HuH-7.5 (cell line): ENCODE data around the gene LCTL.

Source experiments
- DNase-seq: peaks from one replicate; pipeline ENCODE4 v3.0.0; 2011; ENCODE audit warnings: low spot score

Gene LCTL, protein sequence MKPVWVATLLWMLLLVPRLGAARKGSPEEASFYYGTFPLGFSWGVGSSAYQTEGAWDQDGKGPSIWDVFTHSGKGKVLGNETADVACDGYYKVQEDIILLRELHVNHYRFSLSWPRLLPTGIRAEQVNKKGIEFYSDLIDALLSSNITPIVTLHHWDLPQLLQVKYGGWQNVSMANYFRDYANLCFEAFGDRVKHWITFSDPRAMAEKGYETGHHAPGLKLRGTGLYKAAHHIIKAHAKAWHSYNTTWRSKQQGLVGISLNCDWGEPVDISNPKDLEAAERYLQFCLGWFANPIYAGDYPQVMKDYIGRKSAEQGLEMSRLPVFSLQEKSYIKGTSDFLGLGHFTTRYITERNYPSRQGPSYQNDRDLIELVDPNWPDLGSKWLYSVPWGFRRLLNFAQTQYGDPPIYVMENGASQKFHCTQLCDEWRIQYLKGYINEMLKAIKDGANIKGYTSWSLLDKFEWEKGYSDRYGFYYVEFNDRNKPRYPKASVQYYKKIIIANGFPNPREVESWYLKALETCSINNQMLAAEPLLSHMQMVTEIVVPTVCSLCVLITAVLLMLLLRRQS

DNA sequence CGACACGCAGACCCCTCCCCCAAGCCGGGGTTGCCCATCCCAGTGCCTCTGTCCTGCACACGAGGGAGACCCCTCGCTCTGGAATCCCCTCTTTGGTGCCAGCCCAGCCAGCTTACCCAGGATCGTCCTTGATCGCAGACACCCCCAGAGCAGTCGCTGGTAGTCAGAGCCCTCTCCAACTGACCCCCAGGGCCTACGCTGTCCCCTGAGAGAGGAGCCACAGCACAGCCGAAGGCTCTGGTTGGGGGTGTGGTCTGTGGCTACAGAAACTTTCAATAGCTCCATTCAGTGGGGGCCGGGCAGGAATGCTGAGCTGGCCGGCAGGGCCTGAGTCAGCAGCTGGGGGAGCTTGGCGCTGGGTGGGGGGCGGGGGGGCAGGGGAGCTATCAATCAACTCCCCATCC, at the start of gene LCTL:
Gene LCTL (minus strand): TSS at position 258 of the 404 bp plus-strand sequence. CDS start 633 bp downstream, outside the sequence.
- DNase-seq: no peak

DNA sequence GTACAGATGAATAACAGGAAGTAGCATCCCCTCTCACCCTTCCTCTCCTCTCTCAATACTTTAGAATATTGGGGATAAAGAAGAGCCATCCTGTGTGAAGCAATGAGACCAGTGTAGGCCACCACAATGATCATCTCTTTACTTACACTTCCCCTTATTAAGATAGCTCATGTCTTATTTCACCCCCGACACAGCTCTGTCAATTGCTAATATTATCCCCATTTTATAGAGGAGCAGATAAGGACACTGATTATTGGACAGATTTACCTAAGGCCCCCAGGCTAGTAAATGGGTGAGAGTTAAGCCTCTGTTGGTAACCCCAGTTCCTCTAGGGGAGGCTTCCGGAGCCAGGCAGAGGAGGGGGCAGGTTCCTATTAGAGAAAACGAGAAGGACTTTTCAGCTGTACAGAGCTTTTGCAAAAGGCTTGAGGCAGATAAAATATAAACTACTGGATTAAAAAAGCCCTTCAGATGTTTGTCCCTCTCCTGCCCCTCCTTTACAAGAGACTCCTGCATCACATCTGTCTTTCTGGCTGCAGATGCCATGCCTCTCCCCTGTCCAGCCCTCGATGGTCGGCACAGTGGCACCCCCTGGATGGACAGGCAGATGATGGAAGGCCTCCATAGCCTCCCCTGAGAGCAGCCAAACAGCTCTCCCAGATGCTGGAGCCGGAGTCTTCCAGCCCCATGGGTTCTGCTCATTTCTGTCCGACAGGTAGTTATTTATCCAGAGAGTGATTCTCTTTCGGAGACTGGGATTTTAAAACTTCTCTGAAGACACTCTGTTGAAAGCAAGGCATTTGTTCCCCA, 49.4 kb upstream of the LCTL start:
- no peak for DNase-seq

DNA sequence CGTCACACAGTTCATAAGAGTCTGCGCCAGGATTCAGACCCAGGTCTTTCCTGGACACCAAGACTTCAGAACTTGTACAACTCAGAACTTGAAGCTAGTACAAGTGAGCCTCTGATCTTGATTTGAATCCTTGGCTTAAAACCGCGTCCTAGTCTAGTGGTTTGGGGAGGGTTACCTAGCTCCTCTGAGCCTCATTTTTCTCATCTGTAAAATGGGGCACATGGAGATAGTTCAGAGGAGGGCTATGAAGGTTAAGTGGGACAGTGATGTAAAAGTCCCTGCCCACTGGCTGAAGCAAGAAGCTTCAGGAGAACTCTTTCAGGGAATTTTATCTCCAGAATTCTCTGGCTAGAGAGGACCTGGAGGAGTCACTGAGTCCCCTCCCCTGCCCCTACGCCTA, 48.7 kb upstream of the LCTL start:
- DNase-seq: no peak

GRCh38 chr15:66613743-66614142, 47.9 kb upstream of the LCTL start:
- DNase-seq: no peak

DNA sequence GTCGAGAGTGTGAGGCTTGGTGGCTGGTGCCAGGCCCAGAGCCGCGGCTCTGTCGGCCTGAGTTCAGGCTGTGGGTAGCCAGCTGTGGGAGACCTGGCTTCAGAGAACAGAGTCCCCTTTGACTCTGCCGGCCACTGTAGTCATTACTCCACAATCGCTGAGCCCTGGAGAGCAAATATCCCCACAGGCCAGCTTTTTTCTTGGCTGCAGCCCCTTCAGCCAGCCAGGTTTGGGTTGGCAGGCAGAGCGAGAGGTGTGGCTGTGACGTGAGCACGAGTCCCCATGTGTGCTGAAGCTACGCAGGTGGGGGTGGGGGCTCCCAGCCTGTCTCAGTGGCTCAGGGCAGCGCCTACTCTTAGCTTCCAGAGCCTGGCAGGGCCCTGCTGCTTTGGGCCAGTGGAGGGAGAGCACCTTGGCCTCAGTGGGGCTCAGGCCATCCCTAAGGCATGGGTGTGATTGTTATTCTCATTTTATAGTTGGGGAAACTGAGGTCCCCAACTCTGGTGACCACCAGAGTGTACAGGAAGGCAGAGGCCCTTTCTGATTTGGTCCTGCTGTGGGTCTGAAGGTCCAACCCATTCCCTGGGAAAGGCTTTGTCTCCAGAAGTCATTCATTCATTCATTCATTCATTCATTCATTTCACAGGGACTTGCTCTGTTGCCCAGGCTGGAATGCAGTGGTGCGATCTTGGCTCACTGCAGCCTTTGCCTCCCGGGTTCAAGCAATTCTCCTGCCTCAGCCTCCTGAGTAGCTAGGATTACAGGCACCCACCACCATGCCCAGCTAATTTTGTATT, 45.7 kb upstream of the LCTL start:
- DNase-seq: peak; percentile 59

DNA sequence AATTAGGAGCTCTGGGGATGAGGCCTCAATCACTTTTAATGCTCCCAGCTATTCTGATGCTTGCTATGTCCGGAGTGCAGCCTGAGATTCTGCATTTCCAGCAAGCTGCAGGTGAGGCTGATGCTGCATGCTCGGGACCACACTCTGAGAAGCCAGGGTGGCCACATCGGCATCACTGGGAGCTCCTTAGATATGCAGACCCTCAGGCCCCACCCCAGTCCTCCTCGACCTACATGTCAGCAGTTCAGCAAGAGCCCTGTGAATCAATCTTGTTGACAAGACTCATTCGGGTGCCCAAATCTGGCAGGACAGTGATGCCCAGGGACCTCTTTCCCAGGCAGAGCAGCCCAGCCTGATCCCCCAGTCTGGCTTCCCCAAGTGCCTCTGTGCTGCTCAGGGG, 44.1 kb upstream of the LCTL start:
- DNase-seq: no peak

DNA sequence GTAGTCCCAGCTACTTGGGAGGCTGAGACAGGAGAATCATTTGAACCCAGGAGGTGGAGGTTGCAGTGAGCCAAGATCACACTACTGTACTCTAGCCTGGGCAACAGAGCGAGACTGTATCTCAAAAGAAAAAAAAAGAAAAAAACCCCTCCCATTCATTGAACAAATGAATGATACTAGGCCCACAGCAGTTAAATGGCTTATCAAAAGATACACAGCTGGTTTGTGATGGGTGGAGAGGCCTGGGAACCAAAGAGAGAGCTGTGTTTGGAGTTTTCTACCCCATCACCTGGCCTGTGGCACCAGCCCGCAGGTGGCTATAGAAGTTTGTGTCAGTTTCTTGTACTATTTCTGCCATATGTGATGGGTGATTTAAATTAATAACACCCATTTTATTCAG, 43.1 kb upstream of the LCTL start:
- no peak for DNase-seq

- DNase-seq: no peak
These were observed 42.4 kb upstream of the LCTL start for GRCh38 chr15:66608159-66608558.

GRCh38 chr15:66603301-66604179, 37.7 kb upstream of the LCTL start:
- peak; percentile 87 for DNase-seq

GRCh38 chr15:66601521-66601920, 35.7 kb upstream of the LCTL start:
- DNase-seq: no peak

GRCh38 chr15:66600240-66600627, 34.4 kb upstream of the LCTL start:
- DNase-seq: no peak

DNA sequence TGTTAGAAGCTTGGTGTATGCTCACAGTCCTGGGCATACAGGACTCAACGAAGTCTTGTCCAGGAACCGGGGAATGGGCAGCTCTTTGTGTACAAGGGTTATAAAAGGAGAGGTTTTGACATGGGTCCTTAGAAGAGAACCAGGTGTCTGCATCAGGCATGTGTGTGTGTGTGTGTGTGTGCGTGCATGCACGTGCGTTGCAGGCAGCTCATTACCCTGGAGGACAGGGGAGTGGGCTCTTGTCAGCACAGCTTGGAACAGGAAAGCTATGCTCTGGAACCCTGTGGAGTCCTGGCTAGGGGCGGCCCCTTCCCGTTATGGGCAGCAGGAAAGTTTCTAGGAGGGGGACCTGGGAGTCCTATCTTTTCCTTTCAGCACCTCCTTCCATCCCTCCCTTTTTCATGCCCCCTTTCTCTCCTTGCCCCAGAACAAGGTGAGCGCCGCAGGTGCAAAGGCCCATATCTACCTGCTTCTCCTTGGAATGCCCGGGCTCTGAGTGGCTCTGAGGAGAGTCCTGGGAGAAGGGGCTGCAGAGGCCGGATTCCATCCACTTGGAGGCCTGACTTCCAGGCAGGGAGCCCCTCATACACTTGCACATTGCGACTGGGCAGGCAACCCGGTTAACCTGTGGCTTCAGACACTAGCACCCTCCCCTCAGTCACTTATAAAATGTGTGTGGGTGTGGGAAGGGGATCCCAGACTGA, 33.9 kb upstream of the LCTL start:
- no peak for DNase-seq

DNA sequence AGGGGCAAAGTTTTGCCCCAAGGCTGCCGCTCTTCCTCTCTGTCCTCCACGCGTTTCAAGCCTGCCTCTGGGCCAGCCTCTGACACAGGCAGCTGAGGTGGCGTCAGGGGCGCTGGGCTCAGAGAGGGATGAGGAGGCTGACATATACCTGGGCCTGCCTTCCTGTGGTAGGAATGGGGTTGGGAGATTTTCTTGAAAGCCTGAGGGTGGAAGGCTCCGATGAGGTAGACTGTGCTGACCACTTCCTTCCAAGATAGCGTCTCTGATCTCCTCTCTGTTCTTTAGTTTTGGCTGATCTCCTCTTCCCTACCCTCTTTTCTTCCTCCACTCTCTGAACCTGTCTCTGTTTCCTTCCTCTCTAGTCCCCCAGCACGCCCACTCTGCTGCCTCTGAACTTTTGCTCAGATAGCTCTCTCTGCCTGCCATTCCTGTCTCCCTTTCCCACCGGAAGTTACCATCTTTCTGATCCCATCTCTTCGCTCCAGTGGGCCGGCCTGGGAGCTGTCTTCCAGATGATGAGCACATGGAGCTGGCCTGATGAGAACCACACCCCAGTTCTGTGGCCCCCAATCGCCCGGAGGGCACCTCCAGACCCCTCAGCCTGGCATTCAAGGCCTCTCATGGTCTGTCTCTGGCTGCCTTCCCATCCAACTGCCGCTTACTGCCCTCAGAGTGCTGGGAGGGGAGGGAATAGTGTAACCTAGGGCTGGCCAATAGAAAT, 32.5 kb upstream of the LCTL start:
- DNase-seq: no peak

DNA sequence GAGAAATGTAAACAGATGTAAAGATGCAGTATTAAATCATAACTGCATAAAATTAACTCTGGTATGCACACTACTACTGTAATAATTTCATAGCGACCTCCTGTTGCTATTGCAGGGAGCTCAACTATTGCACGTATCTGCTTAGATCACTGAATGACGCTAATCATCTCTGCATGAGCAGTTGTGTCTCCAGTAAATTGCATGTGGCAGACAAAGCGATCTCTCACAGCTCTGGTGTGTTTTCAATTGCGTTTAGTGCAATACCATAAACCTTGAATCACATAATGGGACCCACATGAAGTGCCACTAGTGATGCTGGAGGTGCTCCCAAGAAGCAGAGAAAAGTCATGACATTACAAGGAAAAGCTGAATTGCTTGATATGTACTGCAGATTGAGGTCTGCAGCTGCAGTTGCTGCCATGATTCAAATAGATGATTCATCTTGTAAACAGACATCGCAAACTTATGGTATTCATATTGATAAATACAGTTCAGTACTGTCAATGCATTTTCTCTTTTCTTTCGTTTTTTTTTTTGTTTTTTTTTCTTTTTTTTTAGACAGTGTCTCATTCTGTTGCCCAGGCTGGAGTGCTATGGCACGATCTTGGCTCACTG, 30.2 kb upstream of the LCTL start:
- no peak for DNase-seq

DNA sequence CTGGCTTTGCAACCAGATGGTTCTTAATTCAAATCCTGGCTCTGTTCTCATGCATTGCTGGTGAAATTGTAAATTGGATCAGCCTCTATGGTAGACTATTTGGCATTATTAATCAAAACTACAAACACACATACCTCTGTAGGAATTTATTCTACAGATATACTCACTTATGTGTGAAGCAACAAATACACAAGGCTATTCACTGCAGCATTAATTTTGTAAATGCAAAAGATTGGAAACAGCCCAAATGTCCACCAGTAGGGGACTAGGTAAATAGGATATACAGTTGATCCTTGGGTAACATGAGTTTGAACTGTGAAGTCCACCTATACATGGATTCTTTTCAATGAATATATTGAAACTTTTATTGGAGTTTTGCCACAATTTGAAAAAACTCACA, 29.5 kb upstream of the LCTL start:
- DNase-seq: no peak

DNA sequence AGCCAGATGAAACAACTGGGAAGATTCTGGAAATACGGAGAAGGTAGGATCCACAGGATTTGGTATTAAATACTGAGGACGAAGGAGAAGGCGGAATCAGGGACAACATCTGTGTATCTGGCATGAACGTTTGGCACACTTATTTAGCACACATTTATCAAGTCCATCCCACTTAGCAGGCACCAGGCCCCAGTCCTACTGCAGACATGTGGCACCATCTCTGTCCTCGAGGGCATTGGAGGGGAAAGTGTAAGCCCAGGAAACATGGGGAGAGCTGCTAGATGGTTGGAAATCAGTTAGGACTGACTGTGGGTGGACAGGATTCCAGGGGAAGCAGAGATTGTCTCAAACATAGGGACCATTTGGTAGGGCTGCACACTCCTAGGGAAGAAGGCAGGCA, 29.0 kb upstream of the LCTL start:
- no peak for DNase-seq

GRCh38 chr15:66594344-66594743, 28.5 kb upstream of the LCTL start:
- DNase-seq: no peak

GRCh38 chr15:66593219-66593780, 27.5 kb upstream of the LCTL start:
- DNase-seq: no peak
